Measurements from ENCODE around the gene PCDH1.

The PCDH1 gene

DNA sequence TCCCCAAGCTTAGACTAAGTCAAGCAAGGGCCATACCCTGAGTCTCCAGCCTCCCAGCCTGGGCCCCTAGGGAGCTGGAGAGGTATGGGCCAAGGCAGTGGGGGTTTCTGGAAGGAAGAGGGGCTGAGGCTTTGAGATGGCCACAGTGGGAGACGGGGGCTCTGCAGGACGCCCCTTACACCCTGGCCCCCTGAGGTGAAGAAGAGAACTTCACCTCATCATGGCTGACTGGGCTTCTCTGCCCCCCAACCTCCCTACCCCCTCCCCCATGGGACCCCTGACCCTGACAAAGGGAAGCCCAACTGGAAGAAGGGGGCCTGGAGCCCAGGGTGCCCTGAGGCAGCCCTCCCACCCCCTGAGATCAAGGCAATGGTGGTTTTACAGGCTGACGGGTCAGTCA lies 25.8 kb downstream of the PCDH1 start:
- no peak for DNase-seq

DNA sequence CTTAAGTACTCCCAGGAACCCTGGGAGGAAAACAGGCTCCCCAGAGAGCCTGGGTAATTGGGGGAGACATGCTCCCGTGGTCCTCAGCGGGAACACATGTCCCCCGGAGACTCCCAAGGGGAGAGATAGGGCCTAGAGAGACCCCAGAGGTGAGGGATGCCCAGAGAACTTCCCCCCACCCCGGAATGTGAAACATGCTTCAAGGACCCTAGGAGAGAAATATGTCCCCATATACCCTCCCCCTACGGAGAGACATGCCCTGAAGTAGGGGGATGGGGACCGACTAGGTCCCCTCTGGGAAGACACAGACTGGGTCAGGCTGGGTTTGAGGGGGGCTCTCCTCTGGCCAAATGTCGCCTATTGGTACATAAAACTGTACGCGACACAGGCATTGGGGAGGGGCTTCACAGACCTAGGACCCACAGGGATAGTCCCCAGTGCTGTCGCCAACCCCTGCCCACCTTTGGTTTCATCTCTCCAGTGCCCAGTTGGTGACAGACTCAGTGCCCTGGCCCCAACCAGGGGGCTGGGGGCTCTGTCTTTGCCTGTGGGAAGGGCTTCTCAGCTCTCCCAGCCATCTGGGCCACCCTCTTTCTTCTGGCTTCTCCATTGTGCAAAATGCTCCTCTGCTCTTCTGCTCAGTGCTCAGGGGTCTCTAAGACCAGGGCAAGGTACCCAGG lies 26.9 kb downstream of the PCDH1 start:
- no peak for DNase-seq

DNA sequence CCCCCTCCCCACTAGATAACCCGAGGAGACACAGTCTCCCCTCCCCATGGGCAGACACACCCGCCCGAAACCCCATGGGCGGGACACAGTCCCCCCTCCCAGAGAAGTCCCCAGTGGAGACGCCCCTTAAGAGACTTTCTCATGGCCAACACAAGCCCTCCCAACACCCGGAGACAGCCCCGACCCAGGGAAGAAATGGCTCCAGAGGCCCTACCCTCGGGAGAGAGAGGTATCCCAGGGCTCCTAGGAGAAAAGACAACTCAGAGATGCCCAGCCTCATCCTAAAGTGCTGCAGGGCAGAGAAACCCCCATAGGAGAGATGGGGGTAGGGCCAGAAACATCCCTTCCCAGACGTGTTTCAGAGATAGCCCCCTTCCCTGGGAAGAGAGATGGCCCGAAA lies 27.4 kb downstream of the PCDH1 start:
- DNase-seq: no peak

DNA sequence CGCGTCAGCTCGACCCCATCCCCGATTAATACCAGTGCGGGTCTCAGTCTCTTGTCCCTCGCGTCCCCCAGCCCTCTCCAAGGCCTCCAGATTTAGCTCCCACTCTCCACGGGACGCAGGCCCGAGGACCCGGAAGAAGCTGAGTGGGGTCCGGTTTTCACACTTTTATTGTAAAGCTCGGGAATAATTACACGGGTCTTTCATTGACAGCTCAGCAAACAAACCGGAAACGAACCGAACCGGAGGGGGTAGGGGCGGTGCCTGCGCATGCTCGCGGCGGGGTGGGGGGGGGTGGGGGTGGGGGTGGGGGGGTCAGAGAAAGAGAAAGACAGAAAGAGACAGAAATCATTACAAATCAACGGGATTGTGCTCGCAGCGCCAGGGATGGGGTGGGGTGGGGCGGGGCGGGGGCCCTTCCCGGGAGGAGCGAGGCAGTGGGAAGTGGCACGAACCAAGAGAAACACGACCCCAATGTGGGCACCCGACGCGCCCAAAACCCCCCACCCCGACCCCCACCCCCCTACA lies 27.9 kb downstream of the PCDH1 start:
- DNase-seq: peak; percentile 25

GRCh38 chr5:141849415-141850243 lies 28.6 kb downstream of the PCDH1 start:
- peak; percentile 84 for DNase-seq

DNA sequence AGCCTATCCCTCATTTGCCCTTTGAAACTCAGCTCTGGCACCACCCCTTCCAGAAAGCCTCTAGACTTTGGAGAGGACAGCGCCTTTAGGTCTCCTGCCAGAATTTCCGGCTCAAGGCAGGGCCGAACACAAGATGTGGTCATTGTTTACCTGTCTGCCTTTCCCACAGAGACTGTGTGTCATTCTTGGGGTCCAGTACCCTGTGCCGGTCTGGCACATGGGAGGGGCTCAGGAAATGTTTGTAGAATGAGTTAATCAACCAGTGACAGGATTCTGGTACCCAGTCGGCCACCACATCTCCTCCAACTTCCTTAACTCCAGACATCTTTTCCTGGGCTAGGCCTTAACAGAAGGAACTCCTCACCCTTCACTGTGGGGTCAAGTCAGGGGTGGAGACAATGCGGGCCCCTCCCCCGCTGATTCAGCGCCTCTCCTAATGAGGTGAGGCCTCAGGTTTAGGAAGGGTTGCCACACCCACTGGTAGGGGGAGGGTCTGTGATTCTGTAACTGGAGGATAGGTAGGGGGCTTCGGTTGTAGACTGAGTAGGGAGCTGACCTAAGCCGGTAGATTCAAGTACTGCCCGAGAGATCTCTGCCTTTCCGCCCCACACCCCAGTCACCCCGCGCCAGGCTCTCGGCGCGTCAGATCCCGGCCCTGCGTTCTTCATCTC lies 29.3 kb downstream of the PCDH1 start:
- peak; percentile 50 for DNase-seq

- DNase-seq: no peak
Observed at GRCh38 chr5:141846031-141846430, 32.2 kb downstream of the PCDH1 start.

DNA sequence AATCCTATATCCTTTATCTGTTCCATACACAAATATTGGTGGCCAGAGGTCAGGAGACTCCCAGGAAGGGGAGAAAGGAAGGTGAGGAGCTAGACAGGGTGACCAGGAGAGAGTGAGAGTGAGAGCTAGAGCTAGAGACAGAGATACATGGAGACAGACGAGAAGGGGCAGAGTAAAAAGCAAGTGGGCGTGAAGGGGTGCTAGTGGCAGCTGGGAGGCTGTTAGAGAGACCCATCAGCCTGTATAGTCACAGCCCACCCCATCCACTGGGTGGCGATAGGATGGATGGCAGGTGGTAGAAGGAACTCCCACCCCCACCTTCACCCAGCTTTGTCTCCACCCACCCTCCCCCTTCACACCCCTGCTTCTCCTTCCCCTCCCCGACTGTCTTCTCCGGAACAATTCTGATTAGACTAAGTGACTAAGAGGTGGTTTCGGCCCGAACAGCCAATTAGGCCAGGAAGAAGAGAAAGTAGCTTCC lies 32.8 kb downstream of the PCDH1 start:
- peak; percentile 20 for DNase-seq

GRCh38 chr5:141844414-141845097 lies 33.7 kb downstream of the PCDH1 start:
- no peak for DNase-seq

GRCh38 chr5:141843156-141843927 lies 34.9 kb downstream of the PCDH1 start:
- no peak for DNase-seq

DNA sequence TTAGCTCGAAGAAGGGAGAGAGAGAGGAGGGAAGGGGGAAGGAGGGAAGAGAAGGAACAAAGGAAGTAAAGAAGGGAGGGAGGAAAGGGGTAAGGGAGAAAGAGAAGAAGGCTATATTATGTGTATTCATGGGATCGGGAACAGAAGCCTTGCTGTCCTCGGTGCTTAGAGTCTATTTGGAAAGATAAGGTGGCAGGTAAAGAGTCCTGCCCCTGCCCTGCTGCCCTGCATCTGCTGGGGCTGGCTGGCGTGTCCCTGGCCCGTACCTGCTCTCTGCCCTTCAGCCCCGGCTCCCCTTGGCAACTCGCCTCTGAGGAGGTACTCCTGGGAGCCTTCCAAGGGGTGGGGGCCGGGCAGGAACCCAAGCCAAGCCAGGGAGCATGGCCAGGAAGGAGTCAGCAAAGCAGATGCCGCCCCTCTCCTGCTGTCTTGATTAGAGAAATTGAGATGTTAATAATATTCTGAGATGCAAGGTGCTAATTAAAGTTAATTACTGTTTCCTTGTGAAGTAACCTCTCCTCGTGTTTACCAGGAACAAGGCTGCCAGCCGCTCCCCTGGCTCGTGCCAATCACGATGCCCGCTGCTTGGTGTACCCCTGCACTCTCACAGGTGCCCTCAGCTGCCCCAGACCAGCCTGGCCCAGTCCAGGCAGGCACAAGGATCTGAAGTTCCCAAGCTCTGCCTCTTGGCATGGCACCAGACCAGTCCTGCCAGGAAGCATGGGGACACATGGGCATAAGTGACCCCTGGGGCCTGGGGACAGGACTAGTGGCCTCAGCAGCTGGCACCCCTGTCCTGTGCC lies 36.6 kb downstream of the PCDH1 start:
- no peak for DNase-seq

- DNase-seq: no peak
Observed at GRCh38 chr5:141840826-141841360, 37.3 kb downstream of the PCDH1 start.

DNA sequence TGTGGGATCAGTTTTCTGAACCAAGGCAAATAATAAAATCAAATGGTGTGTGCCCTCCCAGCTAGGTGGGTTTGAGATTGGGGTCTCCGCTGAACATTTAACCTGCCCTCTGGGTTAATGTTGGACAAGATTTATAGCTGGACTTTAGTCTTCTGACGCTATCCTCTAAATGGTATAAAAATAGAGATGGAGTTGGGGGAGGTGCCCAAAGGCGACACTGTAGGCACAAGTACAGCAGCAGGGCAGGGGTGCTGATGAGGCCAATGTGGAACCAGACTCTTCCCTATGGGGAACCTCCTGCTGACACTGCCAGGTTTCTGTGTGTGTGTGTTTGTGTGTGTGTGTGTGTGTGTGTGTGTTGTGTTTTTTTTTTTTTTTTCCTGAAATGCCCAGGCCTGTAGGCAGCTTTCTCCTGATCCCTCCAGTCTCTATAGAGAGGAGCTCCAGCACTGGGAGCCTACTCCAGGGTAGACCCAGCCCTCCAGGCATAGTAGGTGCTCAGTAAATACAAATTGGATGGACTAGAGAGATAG lies 37.9 kb downstream of the PCDH1 start:
- no peak for DNase-seq

- DNase-seq: no peak
Observed at GRCh38 chr5:141839015-141839513, 39.1 kb downstream of the PCDH1 start.

GRCh38 chr5:141838326-141839014 lies 39.7 kb downstream of the PCDH1 start:
- DNase-seq: no peak

GRCh38 chr5:141835928-141836670 lies 42.1 kb downstream of the PCDH1 start:
- no peak for DNase-seq

DNA sequence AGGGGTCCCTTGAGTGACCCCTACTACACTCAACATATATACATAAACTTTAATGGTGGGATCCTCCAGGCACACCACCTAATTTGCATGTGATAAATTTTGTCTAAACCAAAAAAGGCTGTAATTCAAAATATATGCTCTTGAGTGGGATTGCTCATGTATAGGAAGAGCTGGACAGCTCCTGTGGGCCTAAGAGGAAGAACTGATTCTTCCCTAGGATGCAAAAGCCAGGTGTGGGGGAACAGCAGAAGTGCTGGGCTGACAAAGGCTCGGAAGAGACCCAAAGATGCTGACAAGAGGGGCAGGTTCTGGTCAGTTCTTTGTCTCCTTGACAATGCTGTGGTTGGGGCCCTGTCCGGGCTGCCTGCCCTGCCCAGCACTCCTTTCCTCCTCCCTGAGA lies 43.9 kb downstream of the PCDH1 start:
- no peak for DNase-seq

GRCh38 chr5:141832131-141832530 lies 46.1 kb downstream of the PCDH1 start:
- DNase-seq: no peak

DNA sequence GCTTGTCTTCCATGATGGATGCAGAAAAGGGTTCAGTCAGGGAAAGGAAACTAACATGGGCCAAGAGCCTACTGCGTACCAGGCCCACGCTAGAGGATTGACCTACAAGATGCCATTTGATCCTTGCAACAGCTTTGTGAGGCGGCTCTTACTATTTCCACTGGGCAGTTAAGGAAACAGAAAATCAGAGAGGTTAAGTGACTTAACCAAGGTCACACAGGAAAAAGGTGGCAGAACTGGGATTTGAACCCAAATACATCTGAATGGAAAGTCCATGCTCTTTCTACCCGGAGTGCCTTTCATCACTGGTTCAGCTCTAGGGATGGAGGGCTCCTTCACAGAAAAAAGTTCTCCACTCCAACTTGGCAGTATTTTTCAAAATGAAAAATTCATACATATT lies 50.0 kb downstream of the PCDH1 start:
- DNase-seq: no peak
